ENCODE measurements around the gene SCD5. TPM values are rescaled to one million over a fixed set of nuclear protein-coding genes. Genes with fewer than 3 reads are reported as not detected.

Gene SCD5
- polyA plus RNA-seq, 1 donor from 2014 or later: 212 TPM

DNA sequence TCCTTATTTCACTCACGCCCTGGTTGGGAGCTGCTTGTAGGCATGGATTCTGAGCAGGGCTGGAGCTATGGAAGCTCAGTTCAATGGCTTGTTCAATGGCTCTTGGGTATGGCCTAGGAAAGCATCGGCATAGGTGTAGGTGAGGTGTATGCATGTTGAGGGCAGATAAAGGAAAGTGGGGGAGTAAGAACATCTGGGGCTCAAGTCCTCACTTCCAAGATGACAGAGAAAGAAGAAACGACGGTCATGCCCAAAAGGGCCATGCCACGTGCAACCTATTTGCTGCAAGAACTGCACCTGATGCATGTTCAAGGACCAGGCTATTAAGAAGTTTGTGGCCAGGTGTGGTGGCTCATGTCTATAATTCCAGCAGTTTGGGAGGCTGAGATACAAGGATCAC lies 23.4 kb downstream of the SCD5 start:
- Histone ChIP-seq H3K9ac (ENCODE audit: low read length) (no peak overlapping the region), H3K36me3 (ENCODE audit: insufficient read depth, low read length) (no peaks in the 10 kb centered on the region), H3K79me2 (replicated peaks; ENCODE audit: insufficient read depth, low read length) (peaks cover 3% of the 10 kb centered on the region), H3K27me3 (ENCODE audit: insufficient read depth, low read depth, low read length) (no peaks in the 10 kb centered on the region), H3K9me2 (ENCODE audit: insufficient read depth, low read length) (no peaks in the 10 kb centered on the region), H3K4me3 (ENCODE audit: low read length) (no peak overlapping the region), H3F3A (ENCODE audit: insufficient read depth, low read length, poor library complexity, severe bottlenecking) (no peaks in the 10 kb centered on the region), H4K20me1 (ENCODE audit: insufficient read depth) (no peaks in the 10 kb centered on the region), H3K4me2 (ENCODE audit: low read length) (no peak overlapping the region), H2AFZ (ENCODE audit: low read depth, low read length) (no peak overlapping the region), H3K27ac (ENCODE audit: low read length) (no peak overlapping the region), H3K9me3 (ENCODE audit: low read length) (no peaks in the 10 kb centered on the region)
- TF ChIP-seq, protein P1, sequence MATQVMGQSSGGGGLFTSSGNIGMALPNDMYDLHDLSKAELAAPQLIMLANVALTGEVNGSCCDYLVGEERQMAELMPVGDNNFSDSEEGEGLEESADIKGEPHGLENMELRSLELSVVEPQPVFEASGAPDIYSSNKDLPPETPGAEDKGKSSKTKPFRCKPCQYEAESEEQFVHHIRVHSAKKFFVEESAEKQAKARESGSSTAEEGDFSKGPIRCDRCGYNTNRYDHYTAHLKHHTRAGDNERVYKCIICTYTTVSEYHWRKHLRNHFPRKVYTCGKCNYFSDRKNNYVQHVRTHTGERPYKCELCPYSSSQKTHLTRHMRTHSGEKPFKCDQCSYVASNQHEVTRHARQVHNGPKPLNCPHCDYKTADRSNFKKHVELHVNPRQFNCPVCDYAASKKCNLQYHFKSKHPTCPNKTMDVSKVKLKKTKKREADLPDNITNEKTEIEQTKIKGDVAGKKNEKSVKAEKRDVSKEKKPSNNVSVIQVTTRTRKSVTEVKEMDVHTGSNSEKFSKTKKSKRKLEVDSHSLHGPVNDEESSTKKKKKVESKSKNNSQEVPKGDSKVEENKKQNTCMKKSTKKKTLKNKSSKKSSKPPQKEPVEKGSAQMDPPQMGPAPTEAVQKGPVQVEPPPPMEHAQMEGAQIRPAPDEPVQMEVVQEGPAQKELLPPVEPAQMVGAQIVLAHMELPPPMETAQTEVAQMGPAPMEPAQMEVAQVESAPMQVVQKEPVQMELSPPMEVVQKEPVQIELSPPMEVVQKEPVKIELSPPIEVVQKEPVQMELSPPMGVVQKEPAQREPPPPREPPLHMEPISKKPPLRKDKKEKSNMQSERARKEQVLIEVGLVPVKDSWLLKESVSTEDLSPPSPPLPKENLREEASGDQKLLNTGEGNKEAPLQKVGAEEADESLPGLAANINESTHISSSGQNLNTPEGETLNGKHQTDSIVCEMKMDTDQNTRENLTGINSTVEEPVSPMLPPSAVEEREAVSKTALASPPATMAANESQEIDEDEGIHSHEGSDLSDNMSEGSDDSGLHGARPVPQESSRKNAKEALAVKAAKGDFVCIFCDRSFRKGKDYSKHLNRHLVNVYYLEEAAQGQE (IDR thresholded peaks at IDR 0.05; ENCODE audit: borderline replicate concordance): no peak
- no peak for TF ChIP-seq EZH2 (IDR thresholded peaks at IDR 0.05; ENCODE audit: borderline replicate concordance, insufficient read depth, low read length, poor library complexity, severe bottlenecking)

GRCh38 chr4:82774711-82775171 lies 23.9 kb downstream of the SCD5 start:
- Histone ChIP-seq H3K36me3 (ENCODE audit: insufficient read depth, low read length) (no peaks in the 10 kb centered on the region), H2AFZ (ENCODE audit: low read depth, low read length) (no peak overlapping the region), H3K27ac (ENCODE audit: low read length) (no peak overlapping the region), H3K79me2 (replicated peaks; ENCODE audit: insufficient read depth, low read length) (peaks cover 3% of the 10 kb centered on the region), H3K4me2 (ENCODE audit: low read length) (no peak overlapping the region), H3K9me3 (ENCODE audit: low read length) (no peaks in the 10 kb centered on the region), H3K27me3 (ENCODE audit: insufficient read depth, low read depth, low read length) (no peaks in the 10 kb centered on the region), H3K9me2 (ENCODE audit: insufficient read depth, low read length) (no peaks in the 10 kb centered on the region), H3K4me3 (ENCODE audit: low read length) (no peak overlapping the region), H3F3A (ENCODE audit: insufficient read depth, low read length, poor library complexity, severe bottlenecking) (no peaks in the 10 kb centered on the region), H3K9ac (ENCODE audit: low read length) (no peak overlapping the region), H4K20me1 (ENCODE audit: insufficient read depth) (no peaks in the 10 kb centered on the region)
- TF ChIP-seq EZH2 (IDR thresholded peaks at IDR 0.05; ENCODE audit: borderline replicate concordance, insufficient read depth, low read length, poor library complexity, severe bottlenecking) (no peak), EP300 (conservative IDR thresholded peaks at IDR 0.05; ENCODE audit: poor library complexity, severe bottlenecking) (no peak), POLR2AphosphoS5 (IDR thresholded peaks at IDR 0.05) (no peak), SMC3 (conservative IDR thresholded peaks at IDR 0.05; ENCODE audit: poor library complexity) (no peak), RAD21 (conservative IDR thresholded peaks at IDR 0.05) (no peak), TAF1 (IDR thresholded peaks at IDR 0.05; ENCODE audit: low read depth) (no peak), MXI1 (conservative IDR thresholded peaks at IDR 0.05; ENCODE audit: poor library complexity, severe bottlenecking) (no peak)
- TF ChIP-seq, protein P2, sequence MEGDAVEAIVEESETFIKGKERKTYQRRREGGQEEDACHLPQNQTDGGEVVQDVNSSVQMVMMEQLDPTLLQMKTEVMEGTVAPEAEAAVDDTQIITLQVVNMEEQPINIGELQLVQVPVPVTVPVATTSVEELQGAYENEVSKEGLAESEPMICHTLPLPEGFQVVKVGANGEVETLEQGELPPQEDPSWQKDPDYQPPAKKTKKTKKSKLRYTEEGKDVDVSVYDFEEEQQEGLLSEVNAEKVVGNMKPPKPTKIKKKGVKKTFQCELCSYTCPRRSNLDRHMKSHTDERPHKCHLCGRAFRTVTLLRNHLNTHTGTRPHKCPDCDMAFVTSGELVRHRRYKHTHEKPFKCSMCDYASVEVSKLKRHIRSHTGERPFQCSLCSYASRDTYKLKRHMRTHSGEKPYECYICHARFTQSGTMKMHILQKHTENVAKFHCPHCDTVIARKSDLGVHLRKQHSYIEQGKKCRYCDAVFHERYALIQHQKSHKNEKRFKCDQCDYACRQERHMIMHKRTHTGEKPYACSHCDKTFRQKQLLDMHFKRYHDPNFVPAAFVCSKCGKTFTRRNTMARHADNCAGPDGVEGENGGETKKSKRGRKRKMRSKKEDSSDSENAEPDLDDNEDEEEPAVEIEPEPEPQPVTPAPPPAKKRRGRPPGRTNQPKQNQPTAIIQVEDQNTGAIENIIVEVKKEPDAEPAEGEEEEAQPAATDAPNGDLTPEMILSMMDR (IDR thresholded peaks at IDR 0.05; ENCODE audit: poor library complexity, severe bottlenecking): no peak
- TF ChIP-seq, protein P1 (IDR thresholded peaks at IDR 0.05; ENCODE audit: borderline replicate concordance): no peak

Data from neural cell (in vitro differentiated cells).